Liver (tissue), 9 donors: Measurements from ENCODE around the gene GADD45B. TPM values are rescaled to one million over a fixed set of nuclear protein-coding genes. Genes with fewer than 3 reads are reported as not detected.

Source experiments
- DNase-seq: peaks from one replicate; pipeline ENCODE4 v3.0.0-alpha.2; 2017; ENCODE audit warnings: low spot score
- H3K27ac ChIP-seq, 2 donors: one replicate each; pipeline ENCODE4 v1.7.0; 2013; ENCODE audit warnings: inconsistent platforms in 2 of 2, low read length in 2 of 2, control low read depth in 1 of 2, low read depth in 1 of 2, mild to moderate bottlenecking in 1 of 2
- H3K27me3 ChIP-seq, 4 donors: one replicate each; pipeline versions ENCODE4 v1.6.1 to v1.7.0; 2013; ENCODE audit warnings: low read length in 3 of 4, inconsistent platforms in 1 of 4, mild to moderate bottlenecking in 1 of 4, moderate library complexity in 1 of 4; ENCODE audit not compliant: control insufficient read depth in 4 of 4, insufficient read depth in 4 of 4
- H3K36me3 ChIP-seq, 4 donors: one replicate each; pipeline versions ENCODE4 v1.6.1 to v1.7.0; 2013; ENCODE audit warnings: low read length in 3 of 4, mild to moderate bottlenecking in 3 of 4, low read depth in 1 of 4, moderate library complexity in 1 of 4; ENCODE audit not compliant: control insufficient read depth in 4 of 4, insufficient read depth in 3 of 4
- H3K4me1 ChIP-seq, 4 donors: one replicate each; pipeline versions ENCODE4 v1.6.1 to v1.7.0; 2013; ENCODE audit warnings: low read length in 3 of 4, mild to moderate bottlenecking in 3 of 4, moderate library complexity in 1 of 4; ENCODE audit not compliant: control insufficient read depth in 4 of 4, insufficient read depth in 4 of 4
- H3K4me3 ChIP-seq, 3 donors: one replicate each; pipeline versions ENCODE4 v1.6.1 to v1.7.0; 2013; ENCODE audit warnings: low read length in 3 of 3, control low read depth in 1 of 3, low read depth in 1 of 3, mild to moderate bottlenecking in 1 of 3
- H3K9ac ChIP-seq, 2 donors: one replicate each; pipeline ENCODE4 v1.7.0; 2013; ENCODE audit warnings: low read length in 2 of 2, mild to moderate bottlenecking in 2 of 2, moderate library complexity in 2 of 2, control low read depth in 1 of 2, low read depth in 1 of 2
- H3K9me3 ChIP-seq, 4 donors: one replicate each; pipeline versions ENCODE4 v1.6.1 to v1.7.0; 2013; ENCODE audit warnings: low read length in 3 of 4; ENCODE audit not compliant: control insufficient read depth in 4 of 4
- CTCF ChIP-seq: fragments of 150-350 bp; IDR thresholded peaks from 2 replicates; pipeline ENCODE4 v1.5.1; 2017; ENCODE audit warnings: improper control_type of control experiment, low read depth, low read length; ENCODE audit not compliant: missing input control
- FOXA1 ChIP-seq: IDR thresholded peaks from 2 replicates; pipeline ENCODE4 v1.6.1; 2016; ENCODE audit warnings: antibody characterized with exemption
- FOXA2 ChIP-seq: IDR thresholded peaks from 2 replicates; pipeline ENCODE4 v1.6.1; 2016; ENCODE audit warnings: antibody characterized with exemption
- GABPA ChIP-seq, 2 donors: IDR thresholded peaks in 1 of 2; conservative IDR thresholded peaks in 1 of 2; 2 replicates each; pipeline ENCODE4 v1.6.1; 2016; ENCODE audit warnings: antibody characterized with exemption in 2 of 2, mild to moderate bottlenecking in 1 of 2, moderate library complexity in 1 of 2
- HNF4A ChIP-seq, 2 donors: conservative IDR thresholded peaks; 2 replicates each; pipeline ENCODE4 v1.6.1; 2016; ENCODE audit warnings: antibody characterized with exemption in 2 of 2, mild to moderate bottlenecking in 2 of 2
- HNF4G ChIP-seq: IDR thresholded peaks from 2 replicates; pipeline ENCODE4 v1.6.1; 2016; ENCODE audit warnings: antibody characterized with exemption
- JUND ChIP-seq, 2 donors: IDR thresholded peaks; 2 replicates each; pipeline ENCODE4 v1.6.1; 2016; ENCODE audit warnings: antibody characterized with exemption in 2 of 2
- NR2F2 ChIP-seq: IDR thresholded peaks from 2 replicates; pipeline ENCODE4 v1.6.1; 2016; ENCODE audit warnings: antibody characterized with exemption
- RAD21 ChIP-seq, 2 donors: IDR thresholded peaks; 2 replicates each; pipeline ENCODE4 v1.6.1; 2016; ENCODE audit warnings: antibody characterized with exemption in 2 of 2, mild to moderate bottlenecking in 2 of 2
- RXRA ChIP-seq, 2 donors: IDR thresholded peaks; 2 replicates each; pipeline ENCODE4 v1.6.1; 2017 to 2018; ENCODE audit warnings: antibody characterized with exemption in 2 of 2, mild to moderate bottlenecking in 1 of 2
- SP1 ChIP-seq: IDR thresholded peaks from 2 replicates; pipeline ENCODE4 v1.6.1; 2018; ENCODE audit warnings: antibody characterized with exemption, mild to moderate bottlenecking
- TAF1 ChIP-seq: conservative IDR thresholded peaks from 2 replicates; pipeline ENCODE4 v1.6.1; 2016; ENCODE audit warnings: antibody characterized with exemption, mild to moderate bottlenecking
- YY1 ChIP-seq: IDR thresholded peaks from 2 replicates; pipeline ENCODE4 v1.6.1; 2016; ENCODE audit warnings: antibody characterized with exemption, mild to moderate bottlenecking
- WGBS: extraction: QIAGEN DNeasy Blood & Tissue Kit; methylation state at CpG from one replicate; pipeline ENCODE4 v1.1.7; 2013; 5-methylcytosine and 5-hydroxymethylcytosine counted together
- polyA plus RNA-seq, 2 donors: library from polyadenylated mRNA; stranded (reverse) in 1 of 2; unstranded in 1 of 2; fragments of 200-250 nt in 1 of 2; fragments of >200 nt in 1 of 2; fragmentation: Nextera tagmentation in 1 of 2; extraction: Ambion mirVana in 1 of 2; gene quantifications; one replicate each; pipeline versions ENCODE4 v1.2.1 to v1.2.3, GENCODE V29; 2013 to 2015
- total RNA-seq, 2 donors: library from RNA; depleted of rRNA; stranded (reverse); fragments of >200 nt; gene quantifications; one replicate each; pipeline ENCODE4 v1.2.3, GENCODE V29; 2014
- TF ChIP-seq, protein P1 (sequence below): IDR thresholded peaks from 2 replicates; pipeline ENCODE4 v1.6.1; 2016; ENCODE audit warnings: antibody characterized with exemption
- TF ChIP-seq, protein P2 (sequence below): IDR thresholded peaks from 2 replicates; pipeline ENCODE4 v1.6.1; 2016; ENCODE audit warnings: antibody characterized with exemption
- donor health status: healthy.
- donor health status: healthy.
- donor health status: healthy.
- donor health status: healthy.
- donor health status: healthy.

The GADD45B gene
- total and polyA plus RNA-seq, 4 donors: 11.6 to 86.3 (median 82.4) TPM

GRCh38 chr19:2478756-2479555, 3.0 kb downstream of the GADD45B start:
- H3K36me3 ChIP-seq: peaks cover 4 to 7% (median 6%) of the 10 kb centered on the region in 4 donors
- H3K9me3 ChIP-seq: no peaks in the 10 kb centered on the region
- WGBS: 6% methylated on average over 39 of the region's 39 CpGs
- TF ChIP-seq RXRA (IDR thresholded peaks at IDR 0.05): peak; percentile 44 to 66
- TF ChIP-seq YY1: no peak
- TF ChIP-seq SP1: peak; percentile 55
- peak in 1 of 2 donors; percentile 40 for TF ChIP-seq RAD21 (IDR thresholded peaks at IDR 0.05)
- no peak for TF ChIP-seq FOXA1
- TF ChIP-seq, protein P1, sequence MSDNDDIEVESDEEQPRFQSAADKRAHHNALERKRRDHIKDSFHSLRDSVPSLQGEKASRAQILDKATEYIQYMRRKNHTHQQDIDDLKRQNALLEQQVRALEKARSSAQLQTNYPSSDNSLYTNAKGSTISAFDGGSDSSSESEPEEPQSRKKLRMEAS: peak; percentile 74
- peak; percentile 10 for TF ChIP-seq FOXA2
- no peak for TF ChIP-seq HNF4G
- peak in 1 of 2 donors; percentile 45 for TF ChIP-seq GABPA (IDR thresholded peaks at IDR 0.05 in 1 of 2, conservative IDR thresholded peaks at IDR 0.05 in 1 of 2)
- peak in 1 of 2 donors; percentile 10 for TF ChIP-seq JUND (IDR thresholded peaks at IDR 0.05)
- no peak for TF ChIP-seq TAF1
- no peak for TF ChIP-seq NR2F2
- no peak for TF ChIP-seq HNF4A (conservative IDR thresholded peaks at IDR 0.05)
- TF ChIP-seq, protein P2, sequence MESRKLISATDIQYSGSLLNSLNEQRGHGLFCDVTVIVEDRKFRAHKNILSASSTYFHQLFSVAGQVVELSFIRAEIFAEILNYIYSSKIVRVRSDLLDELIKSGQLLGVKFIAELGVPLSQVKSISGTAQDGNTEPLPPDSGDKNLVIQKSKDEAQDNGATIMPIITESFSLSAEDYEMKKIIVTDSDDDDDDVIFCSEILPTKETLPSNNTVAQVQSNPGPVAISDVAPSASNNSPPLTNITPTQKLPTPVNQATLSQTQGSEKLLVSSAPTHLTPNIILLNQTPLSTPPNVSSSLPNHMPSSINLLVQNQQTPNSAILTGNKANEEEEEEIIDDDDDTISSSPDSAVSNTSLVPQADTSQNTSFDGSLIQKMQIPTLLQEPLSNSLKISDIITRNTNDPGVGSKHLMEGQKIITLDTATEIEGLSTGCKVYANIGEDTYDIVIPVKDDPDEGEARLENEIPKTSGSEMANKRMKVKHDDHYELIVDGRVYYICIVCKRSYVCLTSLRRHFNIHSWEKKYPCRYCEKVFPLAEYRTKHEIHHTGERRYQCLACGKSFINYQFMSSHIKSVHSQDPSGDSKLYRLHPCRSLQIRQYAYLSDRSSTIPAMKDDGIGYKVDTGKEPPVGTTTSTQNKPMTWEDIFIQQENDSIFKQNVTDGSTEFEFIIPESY: peak; percentile 20
- TF ChIP-seq CTCF: no peak
- H3K9ac ChIP-seq: peak overlapping the region in 1 of 2 donors; percentile 74
- no peaks in the 10 kb centered on the region for H3K27me3 ChIP-seq
- H3K4me1 ChIP-seq: peaks cover 0 to 12% (median 7%) of the 10 kb centered on the region in 4 donors
- peak overlapping the region; percentile 81 to 99 (median 89) for H3K4me3 ChIP-seq
- DNase-seq: no peak
- peak overlapping the region; percentile 91 to 94 for H3K27ac ChIP-seq

DNA sequence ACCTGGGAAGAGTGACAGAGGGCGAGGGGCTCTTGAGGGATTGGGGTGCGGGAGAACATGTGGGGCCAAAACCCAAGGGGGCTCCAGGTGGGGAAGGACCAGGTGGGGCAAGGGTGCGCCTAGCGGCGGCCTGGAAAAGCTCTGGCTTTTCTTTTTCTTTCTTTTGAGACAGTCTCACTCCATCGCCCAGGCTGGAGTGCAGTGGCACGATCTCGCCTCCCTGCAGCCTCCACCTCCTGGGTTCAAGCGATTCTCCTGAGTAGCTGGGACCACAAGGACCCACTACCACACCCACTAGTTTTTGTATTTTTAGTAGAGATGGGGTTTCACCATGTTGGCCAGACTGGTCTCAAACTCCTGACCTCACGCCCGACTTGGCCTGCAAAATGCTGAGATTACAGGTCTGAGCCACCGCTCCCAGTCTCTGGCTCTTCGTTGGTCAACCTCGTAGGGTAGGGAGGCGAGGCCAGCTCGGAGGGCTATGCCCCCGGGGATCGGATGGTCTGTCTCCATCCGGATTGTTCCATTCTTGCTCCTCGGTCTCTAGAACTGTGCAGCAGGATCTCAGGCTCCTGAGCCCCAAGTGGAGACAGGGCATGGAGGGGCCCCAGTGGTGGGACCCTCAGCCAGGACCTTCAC, 3.7 kb downstream of the GADD45B start:
- Histone ChIP-seq H3K27me3 (no peaks in the 10 kb centered on the region), H3K9me3 (no peaks in the 10 kb centered on the region), H3K27ac (peak overlapping the region; percentile 91 to 94), H3K9ac (no peak overlapping the region), H3K4me1 (peaks cover 0 to 18% (median 6%) of the 10 kb centered on the region in 4 donors), H3K4me3 (peak overlapping the region in 1 of 3 donors; percentile 81), H3K36me3 (peaks cover 4 to 7% (median 6%) of the 10 kb centered on the region in 4 donors)
- DNase-seq: no peak
- 79% methylated on average over 20 of the region's 20 CpGs for WGBS
- peak in 1 of 2 donors; percentile 52 for TF ChIP-seq JUND (IDR thresholded peaks at IDR 0.05)
- TF ChIP-seq, protein P1: no peak
- TF ChIP-seq HNF4A (conservative IDR thresholded peaks at IDR 0.05): peak in 1 of 2 donors; percentile 6
